Naive thymus-derived CD4-positive, alpha-beta T cell (primary cell): ENCODE results near the gene RAB22A. TPM values are rescaled to one million over a fixed set of nuclear protein-coding genes. Genes with fewer than 3 reads are reported as not detected.

ENCODE experiments used
- ATAC-seq: fragments of 150-1000 bp; cut with Tn5 transposase; 2 replicates; pipeline ENCODE4 v1.10.0; 2021; ENCODE audit warnings: mild to moderate bottlenecking, moderate library complexity
- CTCF ChIA-PET: fragments of 350-600 bp; sonication (Branson Sonifier 250); formaldehyde crosslinking; loops from one replicate; lab custom pipeline; 2021; ENCODE audit warnings: antibody characterized with exemption; lab: Charles Lee
- POLR2A ChIA-PET: fragments of 350-600 bp; sonication (Branson Sonifier 250); formaldehyde crosslinking; loops from one replicate; lab custom pipeline; 2021; ENCODE audit warnings: antibody characterized with exemption, inconsistent platforms; lab: Charles Lee
- DNase-seq, 9 donors: peaks; one replicate each; pipeline versions ENCODE4 v3.0.0 to v3.0.0-alpha.2; 2020 to 2022; ENCODE audit warnings: mixed read lengths in 1 of 9
- H3K27ac ChIP-seq: one replicate; pipeline ENCODE4 v1.7.0; 2013; ENCODE audit warnings: mild to moderate bottlenecking, low read depth, low read length, moderate library complexity
- H3K27me3 ChIP-seq, 2 donors: one replicate each; pipeline ENCODE4 v1.7.0; 2013; ENCODE audit warnings: low read length in 2 of 2, mild to moderate bottlenecking in 2 of 2, moderate library complexity in 2 of 2; ENCODE audit not compliant: control insufficient read depth in 2 of 2, insufficient read depth in 2 of 2
- H3K36me3 ChIP-seq, 3 experiments: 1 replicate in 2 of 3; 2 replicates in 1 of 3; pipeline ENCODE4 v1.7.0; 2013; ENCODE audit warnings: low read length in 3 of 3, mild to moderate bottlenecking in 3 of 3, moderate library complexity in 1 of 3; ENCODE audit not compliant: insufficient read depth in 3 of 3, control insufficient read depth in 2 of 3
- H3K4me1 ChIP-seq, 2 donors: one replicate each; pipeline ENCODE4 v1.7.0; 2013; ENCODE audit warnings: low read length in 2 of 2, mild to moderate bottlenecking in 2 of 2, moderate library complexity in 1 of 2; ENCODE audit not compliant: control insufficient read depth in 2 of 2, insufficient read depth in 2 of 2
- H3K4me3 ChIP-seq: 2 replicates; pipeline ENCODE4 v1.7.0; 2013; ENCODE audit warnings: mild to moderate bottlenecking, low read length
- H3K9me3 ChIP-seq, 3 experiments: 1 replicate in 2 of 3; 2 replicates in 1 of 3; pipeline ENCODE4 v1.7.0; 2013; ENCODE audit warnings: low read length in 3 of 3; ENCODE audit not compliant: control insufficient read depth in 2 of 3
- H3K27ac Mint-ChIP-seq, 9 donors: one replicate each; pipeline ENCODE4 v1.8.0; 2020 to 2022; ENCODE audit warnings: mixed read lengths in 9 of 9, mild to moderate bottlenecking in 8 of 9, moderate library complexity in 5 of 9, inconsistent platforms in 2 of 9
- H3K27me3 Mint-ChIP-seq, 5 donors: one replicate each; pipeline ENCODE4 v1.8.0; 2021 to 2022; ENCODE audit warnings: mixed read lengths in 5 of 5, mild to moderate bottlenecking in 1 of 5
- H3K36me3 Mint-ChIP-seq, 5 donors: one replicate each; pipeline ENCODE4 v1.8.0; 2020 to 2022; ENCODE audit warnings: mixed read lengths in 5 of 5, mild to moderate bottlenecking in 3 of 5, inconsistent platforms in 1 of 5
- H3K4me1 Mint-ChIP-seq, 7 donors: one replicate each; pipeline ENCODE4 v1.8.0; 2020 to 2022; ENCODE audit warnings: mixed read lengths in 7 of 7, mild to moderate bottlenecking in 3 of 7, inconsistent platforms in 1 of 7
- H3K4me3 Mint-ChIP-seq, 10 donors: one replicate each; pipeline ENCODE4 v1.8.0; 2020 to 2022; ENCODE audit warnings: mild to moderate bottlenecking in 10 of 10, mixed read lengths in 10 of 10, moderate library complexity in 6 of 10, inconsistent platforms in 2 of 10
- H3K9me3 Mint-ChIP-seq, 11 donors: one replicate each; pipeline ENCODE4 v1.8.0; 2020 to 2022; ENCODE audit warnings: mixed read lengths in 11 of 11, mild to moderate bottlenecking in 4 of 11, inconsistent platforms in 1 of 11, moderate library complexity in 1 of 11
- intact Hi-C, 2 donors: fragments of 100-400 bp; cut with micrococcal nuclease; formaldehyde crosslinking; loops; one replicate each; pipeline ENCODE4 v1.15.1; 2023
- polyA plus RNA-seq, 2 donors: library from polyadenylated mRNA; unstranded; fragments of 300-500 nt; fragmentation: Illumina TruSeq; gene quantifications; one replicate each; pipeline ENCODE4 v1.2.3, GENCODE V29; 2021
- total RNA-seq, 6 experiments: library from RNA in 5 of 6; stranded (reverse) in 5 of 6; gene quantifications; 1 replicate in 5 of 6; 2 replicates in 1 of 6; pipeline ENCODE4 v1.2.3 and lab custom pipeline; 2021 to 2026

Gene RAB22A
- total and polyA plus RNA-seq, 7 experiments from 2014 or later, result 10.4 to 24.7 (median 17.8) TPM

- CTCF ChIA-PET, result no interaction called here
- intact Hi-C loops, result loop anchor here in 1 of 2 donors (5.0 kb wide), 1 partner anchor 39 kb away; the partner anchor contains the start of gene RAB22A
- Mint-ChIP-seq H3K36me3 (peaks cover 0 to 32% (median 22%) of the 10 kb centered on the region in 5 donors), H3K27me3 (no peaks in the 10 kb centered on the region), H3K4me1 (peaks cover 14 to 36% (median 32%) of the 10 kb centered on the region in 7 donors), H3K9me3 (no peaks in the 10 kb centered on the region), H3K4me3 (peak overlapping the region in 9 of 10 donors; percentile 12 to 64 (median 56)), H3K27ac (peak overlapping the region; percentile 38 to 79 (median 65))
- no peaks in the 10 kb centered on the region for H3K27me3 ChIP-seq
- H3K36me3 ChIP-seq, result peaks cover 0 to 45% (median 0%) of the 10 kb centered on the region in 3 experiments
- H3K4me3 ChIP-seq, result no peak overlapping the region
- no peaks in the 10 kb centered on the region for H3K9me3 ChIP-seq
- H3K27ac ChIP-seq, result no peak overlapping the region
- no peak for ATAC-seq
- no peak for DNase-seq
- H3K4me1 ChIP-seq, result peaks cover 7 to 8% of the 10 kb centered on the region in 2 donors
- POLR2A ChIA-PET, result no interaction called here
These were observed 41.1 kb upstream of the RAB22A start for GRCh38 chr20:58268421-58268821.

GRCh38 chr20:58268936-58269619 is 40.4 kb upstream of the RAB22A start:
- no peak for ATAC-seq
- H3K36me3 ChIP-seq, result peaks cover 0 to 39% (median 0%) of the 10 kb centered on the region in 3 experiments
- intact Hi-C loops, result loop anchor here in 1 of 2 donors (5.0 kb wide), 1 partner anchor 38 kb away; the partner anchor contains the start of gene RAB22A
- no peaks in the 10 kb centered on the region for H3K27me3 Mint-ChIP-seq
- no peak overlapping the region for H3K4me3 ChIP-seq
- peaks cover 14 to 36% (median 32%) of the 10 kb centered on the region in 7 donors for H3K4me1 Mint-ChIP-seq
- peaks cover 7 to 8% of the 10 kb centered on the region in 2 donors for H3K4me1 ChIP-seq
- DNase-seq, result peak in 2 of 9 donors; percentile 1 to 9
- H3K27ac Mint-ChIP-seq, result peak overlapping the region; percentile 6 to 79 (median 60)
- H3K4me3 Mint-ChIP-seq, result peak overlapping the region in 9 of 10 donors; percentile 48 to 70 (median 58)
- ChIA-PET CTCF (no interaction called here), POLR2A (no interaction called here)
- H3K9me3 Mint-ChIP-seq, result no peaks in the 10 kb centered on the region
- no peak overlapping the region for H3K27ac ChIP-seq
- no peaks in the 10 kb centered on the region for H3K9me3 ChIP-seq
- H3K36me3 Mint-ChIP-seq, result peaks cover 0 to 37% (median 26%) of the 10 kb centered on the region in 5 donors
- no peaks in the 10 kb centered on the region for H3K27me3 ChIP-seq

GRCh38 chr20:58271606-58272351 is 37.7 kb upstream of the RAB22A start:
- Histone ChIP-seq H3K9me3 (no peaks in the 10 kb centered on the region), H3K36me3 (peaks cover 0 to 13% (median 0%) of the 10 kb centered on the region in 3 experiments), H3K27ac (no peak overlapping the region), H3K4me3 (no peak overlapping the region), H3K4me1 (peaks cover 7 to 8% of the 10 kb centered on the region in 2 donors), H3K27me3 (no peaks in the 10 kb centered on the region)
- DNase-seq (peak in 1 of 9 donors; percentile 42), ATAC-seq (no peak)
- Mint-ChIP-seq H3K27ac (no peak overlapping the region), H3K4me1 (peaks cover 14 to 38% (median 32%) of the 10 kb centered on the region in 7 donors), H3K9me3 (peaks cover 0 to 3% (median 0%) of the 10 kb centered on the region in 11 donors), H3K36me3 (peaks cover 0 to 39% (median 30%) of the 10 kb centered on the region in 5 donors), H3K4me3 (peak overlapping the region in 1 of 10 donors; percentile 23), H3K27me3 (no peaks in the 10 kb centered on the region)
- POLR2A ChIA-PET, result no interaction called here
- intact Hi-C loops, result no loop called here
- CTCF ChIA-PET, result no interaction called here

- H3K9me3 Mint-ChIP-seq, result peaks cover 0 to 3% (median 0%) of the 10 kb centered on the region in 11 donors
- no peak overlapping the region for H3K4me3 Mint-ChIP-seq
- intact Hi-C loops, result no loop called here
- no peaks in the 10 kb centered on the region for H3K27me3 ChIP-seq
- peaks cover 0 to 3% (median 0%) of the 10 kb centered on the region in 3 experiments for H3K36me3 ChIP-seq
- POLR2A ChIA-PET, result no interaction called here
- no peaks in the 10 kb centered on the region for H3K9me3 ChIP-seq
- H3K4me1 ChIP-seq, result peaks cover 0 to under 1% of the 10 kb centered on the region in 2 donors
- H3K4me3 ChIP-seq, result no peak overlapping the region
- H3K27me3 Mint-ChIP-seq, result no peaks in the 10 kb centered on the region
- no peak overlapping the region for H3K27ac ChIP-seq
- CTCF ChIA-PET, result no interaction called here
- DNase-seq (no peak), ATAC-seq (no peak)
- peaks cover 0 to 30% (median 24%) of the 10 kb centered on the region in 5 donors for H3K36me3 Mint-ChIP-seq
- peaks cover 1 to 22% (median 10%) of the 10 kb centered on the region in 7 donors for H3K4me1 Mint-ChIP-seq
- H3K27ac Mint-ChIP-seq, result no peak overlapping the region
These were observed 35.1 kb upstream of the RAB22A start for GRCh38 chr20:58274384-58274783.

GRCh38 chr20:58277107-58277506 is 32.4 kb upstream of the RAB22A start:
- Histone ChIP-seq H3K9me3 (no peaks in the 10 kb centered on the region), H3K4me3 (no peak overlapping the region), H3K27ac (no peak overlapping the region), H3K4me1 (no peaks in the 10 kb centered on the region), H3K27me3 (no peaks in the 10 kb centered on the region), H3K36me3 (peaks cover 0 to 3% (median 0%) of the 10 kb centered on the region in 3 experiments)
- H3K27ac Mint-ChIP-seq, result peak overlapping the region in 1 of 9 donors; percentile 38
- H3K4me1 Mint-ChIP-seq, result peaks cover 0 to 20% (median 4%) of the 10 kb centered on the region in 7 donors
- POLR2A ChIA-PET, result no interaction called here
- no peaks in the 10 kb centered on the region for H3K27me3 Mint-ChIP-seq
- DNase-seq (no peak), ATAC-seq (no peak)
- H3K9me3 Mint-ChIP-seq, result peaks cover 0 to 3% (median 0%) of the 10 kb centered on the region in 11 donors
- CTCF ChIA-PET, result no interaction called here
- peaks cover 0 to 37% (median 22%) of the 10 kb centered on the region in 5 donors for H3K36me3 Mint-ChIP-seq
- intact Hi-C loops, result no loop called here
- H3K4me3 Mint-ChIP-seq, result no peak overlapping the region

GRCh38 chr20:58277578-58278472 is 31.7 kb upstream of the RAB22A start:
- Histone ChIP-seq H3K27ac (no peak overlapping the region), H3K36me3 (peaks cover 0 to under 1% (median 0%) of the 10 kb centered on the region in 3 experiments), H3K4me3 (no peak overlapping the region), H3K27me3 (no peaks in the 10 kb centered on the region), H3K4me1 (no peaks in the 10 kb centered on the region), H3K9me3 (no peaks in the 10 kb centered on the region)
- Mint-ChIP-seq H3K4me3 (no peak overlapping the region), H3K4me1 (peaks cover 0 to 27% (median 5%) of the 10 kb centered on the region in 7 donors), H3K9me3 (peaks cover 0 to 3% (median 0%) of the 10 kb centered on the region in 11 donors), H3K27me3 (no peaks in the 10 kb centered on the region), H3K27ac (peak overlapping the region in 1 of 9 donors; percentile 38), H3K36me3 (peaks cover 0 to 37% (median 21%) of the 10 kb centered on the region in 5 donors)
- DNase-seq (no peak), ATAC-seq (no peak)
- intact Hi-C loops, result no loop called here
- ChIA-PET CTCF (no interaction called here), POLR2A (interaction anchor here (0.6 kb wide), 1 partner anchor 387 kb away, joined by 4 read pairs; no protein-coding TSS in a partner anchor)
